OCI-LY7 (cell line): ENCODE data around the gene TSPAN9.

Experiments used
- CTCF ChIP-seq: fragments of 200-600 bp; sonication (generic); conservative IDR thresholded peaks from 2 replicates; pipeline ENCODE4 v1.5.1; 2014; ENCODE audit warnings: mild to moderate bottlenecking, antibody characterized with exemption, low read length, moderate library complexity, mixed read lengths
- EZH2phosphoT487 ChIP-seq: fragments of 200-600 bp; sonication (generic); IDR thresholded peaks from 2 replicates; pipeline ENCODE4 v1.6.1; 2018; ENCODE audit warnings: low read depth, borderline replicate concordance, mild to moderate bottlenecking, mixed run types, antibody characterized with exemption, low read length, moderate library complexity, mixed read lengths

GRCh38 chr12:3115078-3115477, 37.9 kb downstream of the TSPAN9 start:
- TF ChIP-seq CTCF (no peak), EZH2phosphoT487 (no peak)
